Stimulated activated CD8-positive, alpha-beta memory T cell treated with anti-CD3 and anti-CD28 coated beads, Interleukin-12 subunit alpha, Interleukin-12 subunit beta, amount 100 ng/mL, for 4 hours (primary cell): ENCODE data around the gene PTH2.
"Not testable (repeated sequence)": the region's sequence is repeated elsewhere in the genome, so short reads cannot be mapped to it uniquely, and the experiment has no call there.

Experiments used
- DNase-seq: peaks from one replicate; pipeline ENCODE4 v3.0.0-alpha.2; 2020; ENCODE audit warnings: low read depth

PTH2 gene

GRCh38 chr19:49447485-49448431 is 24.5 kb upstream of the PTH2 start:
- no peak for DNase-seq

- DNase-seq: no peak
These were observed 22.8 kb upstream of the PTH2 start for GRCh38 chr19:49445997-49446396.

DNA sequence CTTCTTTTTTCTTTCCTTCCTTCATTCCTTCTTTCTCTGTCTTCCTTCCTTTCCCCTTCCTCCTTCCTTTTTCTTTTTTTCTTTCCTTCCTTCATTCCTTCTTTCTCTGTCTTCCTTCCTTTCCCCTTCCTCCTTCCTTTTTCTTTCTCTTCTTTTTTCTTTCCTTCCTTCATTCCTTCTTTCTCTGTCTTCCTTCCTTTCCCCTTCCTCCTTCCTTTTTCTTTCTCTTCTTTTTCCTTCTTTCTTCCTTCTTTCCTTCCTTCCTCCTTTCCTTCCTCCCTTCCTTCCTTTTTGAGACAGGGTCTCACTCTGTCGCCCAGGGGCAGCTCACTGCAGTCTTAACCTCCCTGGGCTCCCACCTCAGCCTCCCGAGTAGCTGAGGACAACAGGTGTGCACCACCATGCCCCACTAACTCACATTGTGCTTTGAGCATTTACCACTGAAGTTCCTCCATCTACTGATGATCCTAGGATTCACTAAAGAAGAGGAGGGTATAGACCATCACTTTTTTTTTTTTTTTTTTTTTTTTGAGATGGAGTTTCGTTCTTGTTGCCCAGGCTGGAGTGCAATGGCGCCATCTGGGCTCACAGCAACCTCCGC is 21.0 kb upstream of the PTH2 start:
- not testable (repeated sequence) for DNase-seq

DNA sequence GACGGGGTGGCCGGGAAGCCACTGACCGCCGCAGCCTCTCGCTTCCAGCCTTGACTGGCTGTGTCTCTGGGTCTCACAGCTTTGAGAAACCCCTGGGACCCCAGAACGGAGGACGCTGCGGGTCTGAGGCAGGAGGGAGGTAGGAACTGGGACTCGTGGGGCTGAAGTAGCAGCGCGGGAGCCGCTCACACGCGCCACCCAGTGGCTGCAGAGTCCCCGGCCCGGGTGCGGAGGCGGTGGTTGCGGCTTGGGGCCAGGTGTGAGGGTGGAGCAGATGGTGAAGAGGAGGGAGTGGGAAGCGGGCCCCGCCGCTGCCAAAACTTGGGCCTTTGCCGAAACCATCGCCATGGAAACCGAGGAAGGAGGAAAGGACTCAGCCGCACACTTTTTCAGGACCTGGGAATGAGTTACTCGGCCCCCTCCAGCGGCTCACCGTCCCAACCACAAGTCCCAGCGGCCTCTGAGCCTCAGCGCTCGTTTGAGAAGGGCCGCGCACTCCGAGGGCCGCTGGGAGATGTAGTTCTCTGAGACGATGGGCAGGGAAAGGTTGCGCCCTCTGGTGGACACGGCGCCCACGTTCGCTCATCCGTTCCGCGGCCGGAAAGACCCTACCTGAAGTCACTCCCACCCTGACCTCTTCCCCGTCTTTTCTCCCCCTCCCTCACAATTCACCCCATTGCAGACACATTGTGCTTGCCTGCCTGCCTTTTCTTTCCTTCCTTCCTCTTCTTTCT is 20.3 kb upstream of the PTH2 start:
- DNase-seq: peak; percentile 89

GRCh38 chr19:49442771-49443365 is 19.6 kb upstream of the PTH2 start:
- DNase-seq: no peak

DNA sequence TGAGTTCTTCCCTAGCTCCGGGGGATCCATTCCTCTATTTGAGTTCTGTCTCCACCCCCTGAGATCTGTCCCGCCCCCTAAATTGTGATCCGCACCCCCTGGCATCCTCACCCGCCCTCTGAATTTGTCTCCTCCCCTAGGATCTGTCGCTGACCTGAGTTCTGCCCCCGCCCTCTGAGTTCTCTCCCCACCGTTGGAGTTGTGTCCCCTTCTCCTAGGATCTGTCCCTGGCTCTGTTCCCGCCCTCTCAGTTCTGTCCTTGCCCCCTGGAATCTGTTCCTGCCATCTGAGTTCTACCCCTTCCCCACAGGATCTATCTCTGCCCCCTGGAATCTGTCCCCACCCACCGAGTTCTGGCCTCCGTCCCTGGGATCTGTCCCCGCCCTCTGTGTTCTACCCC is 19.1 kb upstream of the PTH2 start:
- no peak for DNase-seq

GRCh38 chr19:49441960-49442350 is 18.7 kb upstream of the PTH2 start:
- DNase-seq: no peak

DNA sequence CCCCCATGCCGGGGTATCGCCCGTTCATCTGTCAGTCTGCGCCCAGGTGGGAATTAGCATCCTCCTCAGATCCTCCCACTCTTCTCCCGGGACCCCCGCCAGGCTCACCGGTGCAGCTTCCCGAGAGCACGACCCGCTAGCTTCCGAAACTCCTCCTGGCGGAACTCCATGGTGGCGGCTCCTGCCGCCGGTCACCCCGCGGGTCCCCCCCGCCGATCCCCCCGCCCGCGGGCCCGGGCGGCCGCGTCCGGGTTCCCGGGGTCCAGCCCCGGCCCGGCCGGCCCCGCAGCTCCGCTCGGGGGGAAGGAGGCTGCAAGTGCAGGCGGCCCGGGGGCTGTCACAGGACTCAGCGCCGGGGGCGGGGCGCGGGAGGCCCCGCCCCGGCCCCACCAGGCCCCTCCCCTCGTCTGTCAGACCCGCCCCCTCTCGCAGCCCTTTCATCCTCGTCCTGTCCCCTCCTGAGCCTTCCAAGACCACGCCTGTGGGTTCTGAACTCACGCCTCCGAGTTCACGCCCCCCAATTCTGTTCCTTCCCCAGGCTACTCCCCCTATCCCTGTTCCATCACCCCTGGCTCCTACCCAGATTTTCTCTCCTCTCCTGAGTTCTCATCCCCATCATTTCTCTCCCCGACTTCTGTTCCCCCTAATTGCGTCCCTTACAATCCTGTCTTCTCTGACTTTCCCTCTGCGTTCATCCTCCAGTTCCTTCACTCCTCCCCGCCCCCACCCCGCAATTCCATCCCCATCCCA is 18.1 kb upstream of the PTH2 start, which contains the start of gene SLC17A7:
SLC17A7 (minus strand) TSS at position 318 of the 750 bp plus-strand sequence; CDS start at position 170, 148 bp downstream.
- DNase-seq: no peak

GRCh38 chr19:49440439-49441209 is 17.4 kb upstream of the PTH2 start:
- DNase-seq: no peak

- DNase-seq: no peak
These were observed 16.6 kb upstream of the PTH2 start for GRCh38 chr19:49439836-49440235.

GRCh38 chr19:49438261-49438660 is 15.0 kb upstream of the PTH2 start:
- DNase-seq: no peak

DNA sequence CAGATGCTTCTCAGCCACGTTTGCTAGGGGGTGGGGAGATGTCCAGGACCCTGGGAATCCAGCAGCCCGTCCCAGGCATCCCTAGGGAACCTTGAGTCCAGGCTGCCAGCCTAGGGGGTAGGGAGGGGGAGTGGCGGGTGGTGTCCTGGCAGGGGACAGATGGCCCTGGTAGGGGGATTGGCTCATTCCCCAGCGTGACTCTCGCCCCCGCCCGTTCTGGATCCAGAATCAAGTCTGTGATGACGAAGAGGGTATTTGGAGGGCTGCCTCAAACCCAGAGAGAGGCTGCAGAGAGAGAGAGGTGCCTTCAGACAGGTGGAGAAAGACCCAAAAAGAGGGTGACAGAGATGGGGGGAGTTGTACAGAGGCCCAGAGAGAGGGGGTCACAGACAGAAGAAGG is 14.0 kb upstream of the PTH2 start:
- DNase-seq: no peak

- no peak for DNase-seq
These were observed 13.3 kb upstream of the PTH2 start for GRCh38 chr19:49436381-49437017.

DNA sequence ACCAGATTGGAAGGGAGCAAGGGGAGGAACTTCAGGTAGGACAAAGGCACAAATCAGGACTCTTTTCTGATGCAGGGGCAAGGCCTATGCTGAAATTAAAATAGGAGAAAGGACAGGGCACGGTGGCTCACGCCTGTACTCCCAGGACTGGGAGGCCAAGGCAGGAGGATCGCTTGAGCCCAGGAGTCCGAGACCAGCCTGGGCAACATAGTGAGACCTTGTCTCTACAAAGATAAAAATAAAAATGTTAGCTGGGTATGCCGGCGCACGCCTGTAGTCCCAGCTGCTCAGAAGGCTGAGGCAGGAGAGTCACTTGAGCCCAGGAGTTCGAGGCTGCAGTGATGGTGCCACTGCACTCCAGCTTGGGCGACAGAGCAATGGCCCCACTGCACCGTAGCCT is 12.4 kb upstream of the PTH2 start:
- DNase-seq: no peak

DNA sequence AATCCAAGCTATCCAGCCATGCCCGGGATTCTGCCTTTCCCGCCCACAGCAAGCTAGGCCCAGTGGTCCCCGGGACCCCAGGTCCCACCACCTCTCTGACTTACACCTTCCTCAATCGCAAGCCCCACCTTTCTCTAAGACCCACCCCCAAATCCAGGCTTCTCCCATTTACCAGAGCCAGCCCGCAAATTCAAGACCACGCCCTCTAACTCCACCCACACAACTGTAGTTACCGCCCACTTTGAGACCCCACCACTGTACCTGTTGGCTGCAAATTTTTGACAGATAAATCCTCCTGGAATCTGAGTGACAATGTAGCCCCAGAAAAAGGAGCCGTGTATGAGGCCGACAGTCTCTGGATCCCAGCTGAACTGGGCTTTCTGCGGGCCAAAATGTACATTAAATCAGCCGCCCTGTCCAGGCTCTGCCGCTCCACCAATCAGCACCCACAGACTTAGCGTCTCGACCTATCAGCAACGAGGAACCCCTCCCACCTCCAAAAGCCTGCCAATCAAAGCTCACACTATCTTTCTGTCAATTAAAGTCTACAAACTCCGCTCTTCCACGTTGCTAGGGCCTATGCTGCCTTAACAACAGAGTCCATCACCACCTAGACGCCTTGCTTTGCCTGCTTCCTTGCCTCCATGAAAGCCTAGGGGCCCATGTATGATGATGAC is 11.8 kb upstream of the PTH2 start:
- DNase-seq: no peak

DNA sequence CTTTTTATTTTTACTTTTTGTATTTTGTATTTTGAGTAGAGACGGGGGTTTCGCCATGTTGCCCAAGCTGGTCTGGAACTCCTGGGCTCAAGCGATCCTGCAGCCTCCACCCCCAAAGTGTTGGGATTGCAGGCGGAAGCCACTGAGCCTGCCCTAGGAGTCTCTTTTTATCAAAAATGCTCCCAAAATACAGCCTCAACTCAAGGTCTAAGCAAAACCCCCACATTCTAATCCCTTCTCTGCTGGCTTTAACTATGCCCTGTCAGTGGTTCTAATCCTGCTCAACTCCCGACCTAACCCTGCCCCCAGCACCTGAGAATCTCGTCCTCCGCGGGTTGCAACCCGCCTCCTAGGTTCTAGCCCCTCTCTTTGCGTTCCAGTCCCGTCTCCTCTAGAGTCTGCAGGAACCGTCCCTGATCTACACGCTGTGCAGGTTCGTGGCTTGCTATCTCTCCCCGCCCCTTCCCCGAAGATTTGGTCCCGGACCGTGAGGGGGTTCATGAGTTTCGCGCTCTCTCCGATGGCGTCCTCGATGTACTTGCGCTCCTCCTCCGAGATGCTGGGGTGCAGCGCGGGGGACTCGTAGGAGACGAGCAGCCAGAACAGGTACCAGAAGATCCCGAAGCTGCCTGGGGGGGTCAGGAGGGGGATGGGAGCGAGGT is 10.1 kb upstream of the PTH2 start:
- no peak for DNase-seq

- no peak for DNase-seq
These were observed 9.2 kb upstream of the PTH2 start for GRCh38 chr19:49432141-49433073.

DNA sequence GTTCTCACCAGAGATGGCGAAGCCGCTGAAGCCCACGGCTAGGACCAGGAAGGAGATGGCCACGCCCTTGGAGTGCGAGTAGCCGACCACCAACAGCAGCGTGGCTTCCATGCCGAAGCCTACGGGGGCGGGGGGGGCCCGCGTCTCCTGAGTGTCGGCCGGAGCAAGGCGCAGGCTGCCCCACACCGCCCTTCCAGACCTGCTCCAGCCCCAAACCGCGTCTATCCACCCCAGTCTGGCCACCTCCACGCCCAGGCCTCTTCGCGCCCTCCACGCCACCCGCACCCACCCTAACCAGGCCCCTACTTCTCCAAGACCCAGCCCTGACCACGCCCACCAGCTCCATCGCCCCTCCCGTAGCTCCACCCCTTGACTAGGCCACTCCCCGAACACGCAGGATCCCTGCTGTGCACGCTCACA is 8.1 kb upstream of the PTH2 start:
- no peak for DNase-seq
